Heart right ventricle (tissue), 16 donors: ENCODE data around the gene MUC20. TPM values are rescaled to one million over a fixed set of nuclear protein-coding genes. Genes with fewer than 3 reads are reported as not detected.

Experiments used
- ATAC-seq, 8 donors: fragments of 200-7000 bp; cut with Tn5 transposase; one replicate each; pipeline ENCODE4 v1.9.1; 2020; ENCODE audit warnings: mild to moderate bottlenecking in 8 of 8, moderate library complexity in 8 of 8, moderate number of reproducible peaks in 1 of 8
- DNase-seq, 2 donors: peaks; one replicate each; pipeline ENCODE4 v3.0.0-alpha.2; 2020
- H3K27ac ChIP-seq, 10 donors: fragments of 200-600 bp; sonication (generic) in 2 of 10; one replicate each; pipeline versions ENCODE4 v1.5.0 to v1.8.0; 2020 to 2022; ENCODE audit warnings: mild to moderate bottlenecking in 3 of 10
- H3K27me3 ChIP-seq, 7 donors: fragments of 200-600 bp; one replicate each; pipeline ENCODE4 v1.8.0; 2021 to 2022; ENCODE audit warnings: mild to moderate bottlenecking in 2 of 7
- H3K36me3 ChIP-seq, 9 donors: fragments of 200-600 bp; sonication (generic) in 1 of 9; one replicate each; pipeline versions ENCODE4 v1.5.0 to v1.8.0; 2020 to 2022; ENCODE audit warnings: mild to moderate bottlenecking in 2 of 9
- H3K4me1 ChIP-seq, 9 donors: fragments of 200-600 bp; sonication (generic) in 1 of 9; one replicate each; pipeline versions ENCODE4 v1.5.0 to v1.8.0; 2020 to 2022; ENCODE audit warnings: mild to moderate bottlenecking in 4 of 9
- H3K4me3 ChIP-seq, 10 donors: fragments of 200-600 bp; sonication (generic) in 2 of 10; one replicate each; pipeline versions ENCODE4 v1.5.0 to v1.8.0; 2020 to 2022; ENCODE audit warnings: mild to moderate bottlenecking in 7 of 10, moderate library complexity in 2 of 10
- H3K9me3 ChIP-seq, 11 donors: fragments of 200-600 bp in 10 of 11; sonication (generic) in 2 of 11; one replicate each; pipeline versions ENCODE4 v1.5.0 to v1.8.0; 2013 to 2022; ENCODE audit warnings: mild to moderate bottlenecking in 2 of 11, control low read depth in 1 of 11, moderate library complexity in 1 of 11
- WGBS, 2 donors: extraction: QIAGEN DNeasy Blood & Tissue Kit; methylation state at CpG; one replicate each; pipeline ENCODE4 v1.1.7; 2013; ENCODE audit warnings: inconsistent platforms in 1 of 2; 5-methylcytosine and 5-hydroxymethylcytosine counted together
- intact Hi-C, 10 donors: fragments of 100-400 bp; cut with DNase I; formaldehyde crosslinking; loops; one replicate each; pipeline versions ENCODE4 v1.11.1 to v1.14.2; 2022
- polyA plus RNA-seq, 2 donors: library from polyadenylated mRNA; stranded (reverse); fragments of 200-250 nt; gene quantifications; one replicate each; pipeline ENCODE4 v1.2.3, GENCODE V29; 2013
- total RNA-seq, 10 donors: library from RNA; stranded (reverse); fragmentation: NEBNext Ultra II Directional in 3 of 10; extraction: Animal tissue kit (Norgen Biotek cat#: 25700) in 3 of 10; gene quantifications; one replicate each; pipeline versions ENCODE4 v1.2.1 to v1.2.4, GENCODE V29; 2021 to 2023
- TF ChIP-seq, protein P1 (sequence below), 9 donors: fragments of 200-600 bp; sonication (generic) in 2 of 9; IDR thresholded peaks; one replicate each; pipeline versions ENCODE4 v1.5.0 to v1.8.0; 2021 to 2022; ENCODE audit warnings: antibody characterized with exemption in 9 of 9, mild to moderate bottlenecking in 5 of 9, moderate library complexity in 1 of 9
- donor health status: Arrhythmogenic right ventricular cardiomyopathy.
- donor health status: ischemic (EF 13 %, LVEDD 7.1; RV severe dilation, severe dysfunction).
- donor health status: healthy with polysubstance abuse.
- donor health status: DM: no; HTN: yes; CAD: no.
- donor health status: DM: no; HTN: no; CAD: no.
- donor health status: ischemic (EF 25% LVEDD 6.9; RV normal size, moderate dysfunction).
- donor health status: ischemic (EF 25% LVEDD 5.7; RV mildly dilated, moderate dysfunction).
- donor health status: healthy.
- donor health status: DM: yes; HTN: yes; CAD: no.
- donor health status: Ischemic cardiomyopathy.
- donor health status: ischemic (EF 35%, LVEDD 5.7; RV mildly dilated, moderate dysfunction).
- donor health status: nonischemic (EF 11% LVEDD 7.7; RV severe dilation, severe dysfunction).
- donor health status: DM: yes; HTN: yes; CAD: no.
- donor health status: PGD.
- donor health status: ischemic (EF 29% LVEDD 5.4; RV normal size, mild dysfunction).
- donor health status: nonischemic (EF 23%, LVEDD 6.1; RV moderate dilation, normal function).

Gene MUC20
- total and polyA plus RNA-seq, 12 donors = 0.36 to 7.6 (median 2.5) TPM

GRCh38 chr3:195762611-195763010 is 41.8 kb downstream of the MUC20 start:
- intact Hi-C loops = no loop called here
- H3K27ac ChIP-seq = no peak overlapping the region
- no peak for ATAC-seq

DNA sequence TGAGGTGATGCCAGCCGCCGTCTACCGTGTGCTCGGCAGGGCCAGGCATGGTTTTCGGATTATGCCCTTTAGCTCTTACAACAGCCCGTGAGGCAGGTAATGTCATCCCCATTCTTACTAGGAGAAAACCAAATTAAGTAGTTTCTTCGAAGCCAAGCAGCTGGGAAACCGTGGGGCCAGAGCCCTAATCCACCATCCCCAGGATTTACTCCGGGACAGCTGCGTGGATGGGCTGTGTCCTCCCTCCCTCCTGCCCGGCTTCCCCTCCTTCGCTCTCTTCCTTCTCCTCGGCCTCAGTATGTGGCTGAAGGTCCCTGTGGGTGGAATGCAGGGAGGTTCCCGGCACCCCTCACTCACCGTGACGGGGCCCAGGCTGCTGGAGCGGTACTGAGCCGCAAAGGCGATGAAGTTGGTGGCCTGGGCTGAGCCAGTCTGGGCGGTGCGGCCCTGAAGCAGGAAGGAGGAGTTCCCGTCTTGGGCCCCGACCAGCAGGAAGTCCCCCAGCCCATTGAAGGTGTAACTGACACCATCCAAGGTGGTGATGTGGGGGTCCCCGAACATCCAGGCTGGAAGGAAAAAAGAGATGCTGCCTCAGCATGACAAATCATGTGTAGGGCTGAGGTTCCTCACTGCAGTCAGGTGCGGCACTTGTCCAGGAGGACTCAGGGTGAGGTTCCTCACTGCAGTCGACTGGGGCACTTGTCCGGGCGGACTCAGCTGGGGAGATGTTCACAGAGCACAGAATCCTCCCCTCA is 42.5 kb downstream of the MUC20 start:
- Histone ChIP-seq H3K27ac (no peak overlapping the region), H3K9me3 (no peaks in the 10 kb centered on the region), H3K27me3 (peaks cover 0 to 55% (median 38%) of the 10 kb centered on the region in 7 donors), H3K4me3 (no peak overlapping the region), H3K4me1 (peaks cover 0 to 14% (median 0%) of the 10 kb centered on the region in 9 donors), H3K36me3 (no peaks in the 10 kb centered on the region)
- TF ChIP-seq, protein P1, sequence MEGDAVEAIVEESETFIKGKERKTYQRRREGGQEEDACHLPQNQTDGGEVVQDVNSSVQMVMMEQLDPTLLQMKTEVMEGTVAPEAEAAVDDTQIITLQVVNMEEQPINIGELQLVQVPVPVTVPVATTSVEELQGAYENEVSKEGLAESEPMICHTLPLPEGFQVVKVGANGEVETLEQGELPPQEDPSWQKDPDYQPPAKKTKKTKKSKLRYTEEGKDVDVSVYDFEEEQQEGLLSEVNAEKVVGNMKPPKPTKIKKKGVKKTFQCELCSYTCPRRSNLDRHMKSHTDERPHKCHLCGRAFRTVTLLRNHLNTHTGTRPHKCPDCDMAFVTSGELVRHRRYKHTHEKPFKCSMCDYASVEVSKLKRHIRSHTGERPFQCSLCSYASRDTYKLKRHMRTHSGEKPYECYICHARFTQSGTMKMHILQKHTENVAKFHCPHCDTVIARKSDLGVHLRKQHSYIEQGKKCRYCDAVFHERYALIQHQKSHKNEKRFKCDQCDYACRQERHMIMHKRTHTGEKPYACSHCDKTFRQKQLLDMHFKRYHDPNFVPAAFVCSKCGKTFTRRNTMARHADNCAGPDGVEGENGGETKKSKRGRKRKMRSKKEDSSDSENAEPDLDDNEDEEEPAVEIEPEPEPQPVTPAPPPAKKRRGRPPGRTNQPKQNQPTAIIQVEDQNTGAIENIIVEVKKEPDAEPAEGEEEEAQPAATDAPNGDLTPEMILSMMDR (IDR thresholded peaks at IDR 0.05) = no peak
- DNase-seq = no peak
- 83 to 84% methylated on average over 28 of the region's 28 CpGs for whole genome bisulfite sequencing, 2 donors
- intact Hi-C loops = no loop called here
- no peak for ATAC-seq

More at GRCh38 chr3:195762611-195763010, 41.8 kb downstream of the MUC20 start:
- Histone ChIP-seq H3K4me3 (no peak overlapping the region), H3K9me3 (no peaks in the 10 kb centered on the region), H3K27me3 (peaks cover 0 to 62% (median 45%) of the 10 kb centered on the region in 7 donors), H3K36me3 (no peaks in the 10 kb centered on the region), H3K4me1 (peaks cover 0 to 18% (median 4%) of the 10 kb centered on the region in 9 donors)
- TF ChIP-seq, protein P1 (IDR thresholded peaks at IDR 0.05) = no peak
- WGBS, 2 donors = 88 to 90% methylated on average over 33 to 43 of the region's 43 CpGs
- DNase-seq = no peak

- no peak overlapping the region for H3K4me3 ChIP-seq
- H3K4me1 ChIP-seq = peaks cover 0 to 14% (median 0%) of the 10 kb centered on the region in 9 donors
- intact Hi-C loops = no loop called here
- DNase-seq (no peak), ATAC-seq (no peak)
- TF ChIP-seq, protein P1 (IDR thresholded peaks at IDR 0.05) = no peak
- H3K9me3 ChIP-seq = no peaks in the 10 kb centered on the region
- WGBS, 2 donors = 81% methylated on average over 26 of the region's 26 CpGs
- H3K27me3 ChIP-seq = peaks cover 0 to 49% (median 34%) of the 10 kb centered on the region in 7 donors
- no peak overlapping the region for H3K27ac ChIP-seq
- H3K36me3 ChIP-seq = no peaks in the 10 kb centered on the region
These were observed 43.4 kb downstream of the MUC20 start for GRCh38 chr3:195763843-195764825.
